BLaER1 treated with 17β-estradiol and CSF1 and Interleukin-3, amounts not matched to agents 10 nM and 100 nM (cell line): ENCODE measurements around the gene BACH2.
"Not testable (repeated sequence)": the region's sequence is repeated elsewhere in the genome, so short reads cannot be mapped to it uniquely, and the experiment has no call there.

Source experiments
- H3K27ac ChIP-seq, 11 experiments: shearing (Covaris generic); formaldehyde crosslinking; 2 replicates each; pipeline ENCODE4 v1.8.1; 2022
- H3K27me3 ChIP-seq, 11 experiments: shearing (Covaris generic); formaldehyde crosslinking; 2 replicates each; pipeline ENCODE4 v1.8.1; 2022
- H3K36me3 ChIP-seq, 11 experiments: shearing (Covaris generic); formaldehyde crosslinking; 2 replicates each; pipeline ENCODE4 v1.8.1; 2022
- H3K4me1 ChIP-seq, 10 experiments: shearing (Covaris generic); formaldehyde crosslinking; 2 replicates each; pipeline ENCODE4 v1.8.1; 2022
- H3K4me2 ChIP-seq, 11 experiments: shearing (Covaris generic); formaldehyde crosslinking; 2 replicates each; pipeline ENCODE4 v1.8.1; 2022
- H3K4me3 ChIP-seq, 10 experiments: shearing (Covaris generic); formaldehyde crosslinking; 2 replicates each; pipeline ENCODE4 v1.8.1; 2022
- H3K9ac ChIP-seq, 11 experiments: shearing (Covaris generic); formaldehyde crosslinking; 2 replicates each; pipeline ENCODE4 v1.8.1; 2022
- H3K9me3 ChIP-seq, 11 experiments: shearing (Covaris generic); formaldehyde crosslinking; replicated peaks in 1 of 11; 2 replicates each; pipeline ENCODE4 v1.8.1; 2022
- H4K20me1 ChIP-seq, 11 experiments: shearing (Covaris generic); formaldehyde crosslinking; 2 replicates each; pipeline ENCODE4 v1.8.1; 2022
- Cebpa-rat ChIP-seq, 11 experiments: shearing (Covaris generic); IDR thresholded peaks; 2 replicates each; pipeline ENCODE4 v1.8.1; 2022

Gene BACH2

GRCh38 chr6:90072935-90073464, 223.6 kb downstream of the BACH2 start:
- no peak overlapping the region for H3K27ac ChIP-seq
- H3K4me3 ChIP-seq: no peak overlapping the region
- peaks cover 0 to 10% (median 0%) of the 10 kb centered on the region in 10 experiments; a peak in 3 of 20 replicates for H3K4me1 ChIP-seq
- H3K4me2 ChIP-seq: no peak overlapping the region
- H4K20me1 ChIP-seq: peaks cover 0 to 66% (median 0%) of the 10 kb centered on the region in 11 experiments; a peak in 2 of 22 replicates
- H3K9me3 ChIP-seq: no peaks in the 10 kb centered on the region
- peaks cover 0 to 47% (median 0%) of the 10 kb centered on the region in 11 experiments; a peak in 5 of 22 replicates for H3K36me3 ChIP-seq
- H3K27me3 ChIP-seq: no peaks in the 10 kb centered on the region
- TF ChIP-seq Cebpa-rat (IDR thresholded peaks at IDR 0.05): no peak
- H3K9ac ChIP-seq: no peak overlapping the region

- no peak for TF ChIP-seq Cebpa-rat (IDR thresholded peaks at IDR 0.05)
- Histone ChIP-seq H3K9ac (no peak overlapping the region), H3K4me3 (no peak overlapping the region), H3K4me1 (peaks cover 0 to 10% (median 0%) of the 10 kb centered on the region in 10 experiments; a peak in 3 of 20 replicates), H3K36me3 (peaks cover 0 to 52% (median 0%) of the 10 kb centered on the region in 11 experiments; a peak in 6 of 22 replicates), H3K4me2 (no peak overlapping the region), H3K27me3 (no peaks in the 10 kb centered on the region), H3K27ac (no peak overlapping the region), H3K9me3 (no peaks in the 10 kb centered on the region), H4K20me1 (peaks cover 0 to 64% (median 0%) of the 10 kb centered on the region in 11 experiments; a peak in 2 of 22 replicates)
Measured at GRCh38 chr6:90072501-90072900, 224.1 kb downstream of the BACH2 start.

GRCh38 chr6:90068703-90069523, 227.7 kb downstream of the BACH2 start:
- H3K27ac ChIP-seq: no peak overlapping the region
- H3K36me3 ChIP-seq: peaks cover 0 to 64% (median 0%) of the 10 kb centered on the region in 11 experiments; a peak in 8 of 22 replicates
- peak overlapping the region in 2 of 11 experiments; percentile 18 to 37; a peak in 2 of 22 replicates for H3K4me2 ChIP-seq
- peaks cover 0 to 40% (median 0%) of the 10 kb centered on the region in 11 experiments; a peak in 2 of 22 replicates for H4K20me1 ChIP-seq
- H3K9ac ChIP-seq: no peak overlapping the region
- no peaks in the 10 kb centered on the region for H3K9me3 ChIP-seq
- H3K27me3 ChIP-seq: no peaks in the 10 kb centered on the region
- no peak overlapping the region for H3K4me3 ChIP-seq
- TF ChIP-seq Cebpa-rat (IDR thresholded peaks at IDR 0.05): no peak
- peaks cover 0 to 10% (median 0%) of the 10 kb centered on the region in 10 experiments; a peak in 3 of 20 replicates for H3K4me1 ChIP-seq

- Histone ChIP-seq H4K20me1 (peaks cover 0 to 39% (median 0%) of the 10 kb centered on the region in 11 experiments; a peak in 2 of 22 replicates), H3K9me3 (no peaks in the 10 kb centered on the region), H3K27me3 (no peaks in the 10 kb centered on the region), H3K27ac (no peak overlapping the region), H3K4me1 (peaks cover 0 to 10% (median 0%) of the 10 kb centered on the region in 10 experiments; a peak in 3 of 20 replicates), H3K36me3 (peaks cover 0 to 69% (median 0%) of the 10 kb centered on the region in 11 experiments; a peak in 8 of 22 replicates), H3K4me3 (no peak overlapping the region), H3K9ac (no peak overlapping the region), H3K4me2 (peak overlapping the region in 3 of 11 experiments; percentile 18 to 37 (median 35); a peak in 2 of 22 replicates)
- no peak for TF ChIP-seq Cebpa-rat (IDR thresholded peaks at IDR 0.05)
Measured at GRCh38 chr6:90068264-90068663, 228.4 kb downstream of the BACH2 start.

- H3K4me3 ChIP-seq: no peak overlapping the region
- no peak overlapping the region for H3K9ac ChIP-seq
- H3K27me3 ChIP-seq: no peaks in the 10 kb centered on the region
- H3K27ac ChIP-seq: no peak overlapping the region
- peaks cover 0 to 76% (median 6%) of the 10 kb centered on the region in 11 experiments; a peak in 9 of 22 replicates for H3K36me3 ChIP-seq
- peaks cover 0 to 7% (median 0%) of the 10 kb centered on the region in 11 experiments; a peak in 5 of 22 replicates for H3K9me3 ChIP-seq
- TF ChIP-seq Cebpa-rat (IDR thresholded peaks at IDR 0.05): no peak
- H3K4me1 ChIP-seq: peaks cover 0 to 10% (median 0%) of the 10 kb centered on the region in 10 experiments; a peak in 3 of 20 replicates
- no peak overlapping the region for H3K4me2 ChIP-seq
- H4K20me1 ChIP-seq: peaks cover 0 to 24% (median 0%) of the 10 kb centered on the region in 11 experiments; a peak in 2 of 22 replicates
Measured at GRCh38 chr6:90066697-90067096, 229.9 kb downstream of the BACH2 start.

GRCh38 chr6:90065173-90065572, 231.5 kb downstream of the BACH2 start:
- Histone ChIP-seq H3K9ac (no peak overlapping the region), H3K9me3 (peaks cover 0 to 19% (median 5%) of the 10 kb centered on the region in 11 experiments; a peak in 7 of 22 replicates), H3K4me3 (no peak overlapping the region), H4K20me1 (peaks cover 0 to 15% (median 0%) of the 10 kb centered on the region in 11 experiments; a peak in 2 of 22 replicates), H3K27me3 (no peaks in the 10 kb centered on the region), H3K4me2 (no peak overlapping the region), H3K4me1 (peaks cover 0 to 10% (median 0%) of the 10 kb centered on the region in 10 experiments; a peak in 3 of 20 replicates), H3K36me3 (peaks cover 0 to 76% (median 10%) of the 10 kb centered on the region in 11 experiments; a peak in 10 of 22 replicates), H3K27ac (no peak overlapping the region)
- TF ChIP-seq Cebpa-rat (IDR thresholded peaks at IDR 0.05): no peak

GRCh38 chr6:90062667-90063066, 234.0 kb downstream of the BACH2 start:
- no peaks in the 10 kb centered on the region for H3K27me3 ChIP-seq
- no peak overlapping the region for H3K9ac ChIP-seq
- H3K27ac ChIP-seq: no peak overlapping the region
- TF ChIP-seq Cebpa-rat (IDR thresholded peaks at IDR 0.05): no peak
- no peak overlapping the region for H3K4me2 ChIP-seq
- no peaks in the 10 kb centered on the region for H3K4me1 ChIP-seq
- peaks cover 0 to 59% (median 10%) of the 10 kb centered on the region in 11 experiments; a peak in 10 of 22 replicates for H3K36me3 ChIP-seq
- peaks cover 0 to 6% (median 0%) of the 10 kb centered on the region in 11 experiments; a peak in 2 of 22 replicates for H4K20me1 ChIP-seq
- no peak overlapping the region for H3K4me3 ChIP-seq
- peaks cover 0 to 21% (median 5%) of the 10 kb centered on the region in 11 experiments; a peak in 7 of 22 replicates for H3K9me3 ChIP-seq

- Histone ChIP-seq H4K20me1 (peaks cover 0 to under 1% (median 0%) of the 10 kb centered on the region in 11 experiments; a peak in 1 of 22 replicates), H3K27ac (no peak overlapping the region), H3K4me2 (no peak overlapping the region), H3K27me3 (no peaks in the 10 kb centered on the region), H3K4me1 (no peaks in the 10 kb centered on the region), H3K4me3 (no peak overlapping the region), H3K36me3 (peaks cover 0 to 53% (median 10%) of the 10 kb centered on the region in 11 experiments; a peak in 10 of 22 replicates), H3K9ac (no peak overlapping the region), H3K9me3 (peaks cover 0 to 21% (median 5%) of the 10 kb centered on the region in 11 experiments; a peak in 7 of 22 replicates)
- TF ChIP-seq Cebpa-rat (IDR thresholded peaks at IDR 0.05): no peak
Measured at GRCh38 chr6:90062051-90062450, 234.6 kb downstream of the BACH2 start.

- peaks cover 0 to 43% (median 10%) of the 10 kb centered on the region in 11 experiments; a peak in 10 of 22 replicates for H3K36me3 ChIP-seq
- H3K27me3 ChIP-seq, H4K20me1 ChIP-seq, H3K27ac ChIP-seq, H3K4me1 ChIP-seq, H3K4me2 ChIP-seq, H3K9ac ChIP-seq, H3K4me3 ChIP-seq: not testable (repeated sequence)
- H3K9me3 ChIP-seq: peaks cover 9 to 30% (median 15%) of the 10 kb centered on the region in 11 experiments; a peak in 21 of 22 replicates
Measured at GRCh38 chr6:90059178-90059577, 237.5 kb downstream of the BACH2 start.

- H3K4me3 ChIP-seq, H3K4me1 ChIP-seq, H3K9ac ChIP-seq, H4K20me1 ChIP-seq, H3K4me2 ChIP-seq, H3K27me3 ChIP-seq, H3K27ac ChIP-seq: not testable (repeated sequence)
- peaks cover 11 to 25% (median 19%) of the 10 kb centered on the region in 11 experiments; a peak in 21 of 22 replicates for H3K9me3 ChIP-seq
- peaks cover 0 to 23% (median 0%) of the 10 kb centered on the region in 11 experiments; a peak in 8 of 22 replicates for H3K36me3 ChIP-seq
Measured at GRCh38 chr6:90055924-90056323, 240.7 kb downstream of the BACH2 start.

GRCh38 chr6:90054193-90054592, 242.4 kb downstream of the BACH2 start:
- not testable (repeated sequence) for H3K4me2 ChIP-seq, H4K20me1 ChIP-seq, H3K27me3 ChIP-seq, H3K9ac ChIP-seq, H3K4me3 ChIP-seq, H3K27ac ChIP-seq, H3K4me1 ChIP-seq
- Histone ChIP-seq H3K9me3 (peaks cover 7 to 21% (median 16%) of the 10 kb centered on the region in 11 experiments; a peak in 18 of 22 replicates), H3K36me3 (peaks cover 0 to 20% (median 0%) of the 10 kb centered on the region in 11 experiments; a peak in 3 of 22 replicates)
